LNCAP (cell line): ENCODE results near the gene KATNB1.

Source experiments
- TF ChIP-seq, protein P1 (sequence below): fragments of 450-650 bp; IDR thresholded peaks from 2 replicates; pipeline ENCODE4 v1.5.1; 2017; ENCODE audit warnings: mild to moderate bottlenecking

Gene KATNB1

DNA sequence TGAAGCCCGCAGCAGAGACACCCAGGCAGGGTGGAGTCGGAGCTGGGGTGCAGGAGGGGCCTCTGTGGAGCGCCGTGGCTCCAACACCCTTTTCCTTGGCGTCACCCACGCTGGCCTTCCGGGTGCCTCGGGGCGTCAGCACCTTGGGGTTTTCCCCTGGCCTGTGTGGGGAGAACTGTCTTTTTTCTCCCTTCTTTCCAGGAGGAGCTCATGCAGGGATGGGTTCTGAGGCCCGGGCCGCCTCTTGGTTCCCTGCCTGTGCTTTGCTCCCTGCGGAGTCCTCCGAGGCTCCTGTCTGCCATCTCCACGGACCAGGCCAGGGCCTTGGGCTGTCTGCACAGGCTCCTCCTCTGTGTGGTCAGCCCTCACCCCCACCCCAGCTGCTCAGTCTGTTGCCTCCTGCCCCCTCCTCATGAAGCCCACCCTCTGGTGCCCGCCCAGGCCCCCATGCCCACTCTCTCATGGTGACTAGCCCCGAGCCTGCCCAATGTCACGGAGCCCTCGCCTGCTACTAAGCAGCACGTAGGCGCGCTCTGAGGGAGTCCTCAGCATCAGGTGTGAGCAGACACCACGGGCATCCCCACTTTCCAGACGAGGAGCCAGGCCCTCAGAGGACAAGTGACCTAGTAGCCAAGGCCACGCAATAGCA is 5.0 kb downstream of the KATNB1 start:
- TF ChIP-seq, protein P1, sequence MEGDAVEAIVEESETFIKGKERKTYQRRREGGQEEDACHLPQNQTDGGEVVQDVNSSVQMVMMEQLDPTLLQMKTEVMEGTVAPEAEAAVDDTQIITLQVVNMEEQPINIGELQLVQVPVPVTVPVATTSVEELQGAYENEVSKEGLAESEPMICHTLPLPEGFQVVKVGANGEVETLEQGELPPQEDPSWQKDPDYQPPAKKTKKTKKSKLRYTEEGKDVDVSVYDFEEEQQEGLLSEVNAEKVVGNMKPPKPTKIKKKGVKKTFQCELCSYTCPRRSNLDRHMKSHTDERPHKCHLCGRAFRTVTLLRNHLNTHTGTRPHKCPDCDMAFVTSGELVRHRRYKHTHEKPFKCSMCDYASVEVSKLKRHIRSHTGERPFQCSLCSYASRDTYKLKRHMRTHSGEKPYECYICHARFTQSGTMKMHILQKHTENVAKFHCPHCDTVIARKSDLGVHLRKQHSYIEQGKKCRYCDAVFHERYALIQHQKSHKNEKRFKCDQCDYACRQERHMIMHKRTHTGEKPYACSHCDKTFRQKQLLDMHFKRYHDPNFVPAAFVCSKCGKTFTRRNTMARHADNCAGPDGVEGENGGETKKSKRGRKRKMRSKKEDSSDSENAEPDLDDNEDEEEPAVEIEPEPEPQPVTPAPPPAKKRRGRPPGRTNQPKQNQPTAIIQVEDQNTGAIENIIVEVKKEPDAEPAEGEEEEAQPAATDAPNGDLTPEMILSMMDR: no peak

DNA sequence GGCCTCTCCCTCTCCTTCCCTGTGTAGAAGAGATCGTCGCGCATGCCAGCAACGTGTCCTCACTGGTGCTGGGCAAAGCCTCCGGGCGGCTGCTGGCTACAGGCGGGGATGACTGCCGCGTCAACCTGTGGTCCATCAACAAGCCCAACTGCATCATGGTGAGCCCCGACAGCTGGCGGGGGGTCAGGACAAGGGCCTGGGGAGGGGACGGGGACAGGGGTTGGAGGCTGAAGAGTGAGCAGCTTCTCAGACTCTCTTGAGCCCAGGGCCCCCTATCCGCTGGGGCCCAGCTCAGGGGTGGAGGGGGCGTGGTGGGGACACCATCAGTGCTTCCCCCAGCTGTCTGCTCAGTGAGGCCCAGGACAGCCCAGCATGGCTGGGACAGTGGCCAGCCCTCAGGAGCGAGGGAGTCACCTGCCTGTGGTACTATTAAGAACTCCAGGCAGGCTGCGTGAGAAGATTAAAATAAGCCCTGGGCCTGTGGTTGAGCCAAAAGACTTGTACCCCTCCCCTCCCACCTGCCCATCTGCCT is 6.2 kb downstream of the KATNB1 start:
- TF ChIP-seq, protein P1: no peak

DNA sequence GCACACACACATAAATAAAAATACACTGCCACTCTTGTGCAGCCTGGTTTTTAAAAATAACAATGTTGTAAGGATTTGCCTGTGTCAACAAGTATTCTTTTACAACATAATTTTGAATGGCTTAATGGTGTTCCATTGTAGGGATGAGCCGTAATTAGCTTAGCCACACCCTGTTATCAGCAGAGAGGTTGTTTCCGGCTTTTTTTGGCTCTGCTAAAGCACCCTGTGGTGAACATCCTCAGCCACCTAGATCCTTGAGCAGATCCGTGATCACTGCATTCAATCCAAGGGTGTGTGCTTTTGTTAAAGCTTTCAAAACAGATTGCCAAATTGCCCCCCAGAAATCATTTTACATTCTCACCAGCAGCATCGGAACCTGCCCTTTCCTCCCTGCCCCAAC is 7.0 kb downstream of the KATNB1 start:
- TF ChIP-seq, protein P1: no peak

GRCh38 chr16:57743458-57743857 is 7.9 kb downstream of the KATNB1 start:
- TF ChIP-seq, protein P1: no peak

DNA sequence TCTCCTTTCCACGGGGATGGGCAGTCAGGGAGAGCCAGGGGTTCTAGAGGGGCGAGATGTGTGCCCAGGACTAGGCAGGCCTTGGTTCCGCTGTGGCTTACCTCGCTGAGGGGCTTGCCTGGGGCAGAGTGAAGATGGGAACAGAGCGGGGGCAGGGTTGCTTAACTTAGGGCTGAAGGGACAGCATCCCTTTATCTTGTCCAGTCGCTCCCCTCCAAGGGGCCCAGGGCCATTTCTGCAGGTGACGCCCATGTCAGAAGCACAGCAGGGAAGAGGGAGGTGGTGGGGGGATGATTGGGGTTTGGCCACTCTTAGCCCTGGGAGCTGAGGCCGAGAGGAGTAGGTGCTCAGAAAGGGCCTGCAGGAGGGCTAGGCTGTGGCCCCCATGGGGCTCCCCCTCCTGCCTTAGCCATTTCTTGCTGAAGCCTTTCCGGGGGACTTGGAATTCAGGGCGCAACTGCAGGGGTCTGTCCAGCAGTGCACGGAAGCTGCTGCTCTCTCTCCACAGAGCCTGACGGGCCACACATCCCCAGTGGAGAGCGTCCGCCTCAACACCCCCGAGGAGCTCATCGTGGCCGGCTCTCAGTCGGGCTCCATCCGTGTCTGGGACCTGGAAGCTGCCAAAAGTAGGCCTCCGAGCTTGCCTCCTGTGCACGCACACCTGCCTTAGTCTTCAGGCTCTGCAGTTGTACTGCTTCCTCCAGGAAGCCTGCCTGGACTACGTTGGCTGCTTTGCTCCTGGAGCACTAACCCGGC is 8.5 kb downstream of the KATNB1 start:
- TF ChIP-seq, protein P1: no peak

GRCh38 chr16:57744642-57744903 is 9.0 kb downstream of the KATNB1 start:
- TF ChIP-seq, protein P1: no peak

DNA sequence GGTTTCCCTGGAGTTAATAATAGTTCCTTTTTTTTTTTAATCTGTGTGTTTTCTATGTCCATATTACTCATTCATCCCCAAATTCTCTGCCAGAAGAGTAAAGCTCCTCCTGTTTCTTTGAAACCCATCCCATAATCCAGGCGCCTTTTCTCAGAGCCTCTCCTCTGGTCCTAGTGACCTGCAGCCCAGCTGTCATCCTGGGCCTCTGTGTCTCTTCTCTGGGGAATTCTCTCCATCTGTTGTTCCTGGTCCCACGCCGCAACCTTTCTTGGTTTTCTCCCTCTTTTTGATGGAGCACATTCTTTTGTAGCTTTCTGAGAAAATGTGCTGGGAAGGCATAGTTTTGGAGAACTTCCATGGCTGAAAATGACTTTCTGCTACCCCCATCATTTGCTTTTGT is 10.2 kb downstream of the KATNB1 start:
- TF ChIP-seq, protein P1: no peak
